Astrocyte of the cerebellum (primary cell): ENCODE results near the gene RND1.

Source experiments
- DNase-seq: peaks from one replicate; pipeline ENCODE4 v3.0.0-alpha.2; 2011; ENCODE audit warnings: low read depth
- H3K4me3 ChIP-seq: 2 replicates; pipeline ENCODE4 v1.5.1; 2011; ENCODE audit warnings: mild to moderate bottlenecking, low read depth, low read length, moderate library complexity
- CTCF ChIP-seq: IDR thresholded peaks from 2 replicates; pipeline ENCODE4 v1.5.1; 2012; ENCODE audit warnings: low read length, low read depth, moderate library complexity, mild to moderate bottlenecking; ENCODE audit errors: missing control alignments
- in situ Hi-C: cut with HindIII; loops from 2 replicates; pipeline ENCODE4 v1.10.0; 2017; ENCODE audit warnings: low sequenced_read_pairs

The RND1 gene

GRCh38 chr12:48811437-48812090 lies 54.1 kb downstream of the RND1 start:
- in situ Hi-C loops = no loop called here
- no peak overlapping the region for H3K4me3 ChIP-seq
- DNase-seq = no peak
- TF ChIP-seq CTCF = no peak

GRCh38 chr12:48810903-48811431 lies 54.7 kb downstream of the RND1 start:
- peak; percentile 28 for DNase-seq
- no peak for TF ChIP-seq CTCF
- in situ Hi-C loops = no loop called here
- no peak overlapping the region for H3K4me3 ChIP-seq

DNA sequence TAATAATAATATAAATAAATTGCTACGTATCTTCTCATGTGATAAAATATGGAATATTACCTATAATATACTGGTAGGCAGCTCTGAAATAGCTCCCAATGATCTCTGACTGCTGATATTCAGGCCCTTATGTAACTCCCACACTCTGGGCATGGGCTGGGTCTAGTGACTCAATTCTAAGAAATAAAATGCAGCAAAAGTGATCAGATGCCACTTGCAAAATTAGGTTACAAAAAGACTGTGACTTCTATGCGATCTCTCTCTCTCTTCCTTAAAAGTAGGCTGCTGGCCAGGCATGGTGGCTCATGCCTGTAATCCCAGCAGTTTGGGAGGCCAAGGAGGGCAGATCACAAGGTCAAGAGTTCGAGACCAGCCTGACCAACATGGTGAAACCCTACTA lies 57.7 kb downstream of the RND1 start:
- in situ Hi-C loops = no loop called here
- no peak for DNase-seq
- no peak for TF ChIP-seq CTCF
- H3K4me3 ChIP-seq = no peak overlapping the region
